ENCODE data around the gene AEBP1.
A peak's percentile ranks its signal among the peaks of the same experiment; 100 is the strongest.

Gene AEBP1

GRCh38 chr7:44068054-44068453, 36.1 kb upstream of the AEBP1 start:
- TF ChIP-seq POLR2AphosphoS5 (IDR thresholded peaks at IDR 0.05; ENCODE audit: low read depth, low read length) (no peak), SIN3A (IDR thresholded peaks at IDR 0.05; ENCODE audit: borderline replicate concordance, insufficient read depth, low read length) (no peak), TAF1 (IDR thresholded peaks at IDR 0.05; ENCODE audit: borderline replicate concordance, insufficient read depth, low read length) (no peak), FOXP2 (optimal IDR thresholded peaks at IDR 0.05; ENCODE audit: borderline replicate concordance, extremely low read depth, extremely low read length, insufficient read depth) (no peak)
- TF ChIP-seq, protein P1, sequence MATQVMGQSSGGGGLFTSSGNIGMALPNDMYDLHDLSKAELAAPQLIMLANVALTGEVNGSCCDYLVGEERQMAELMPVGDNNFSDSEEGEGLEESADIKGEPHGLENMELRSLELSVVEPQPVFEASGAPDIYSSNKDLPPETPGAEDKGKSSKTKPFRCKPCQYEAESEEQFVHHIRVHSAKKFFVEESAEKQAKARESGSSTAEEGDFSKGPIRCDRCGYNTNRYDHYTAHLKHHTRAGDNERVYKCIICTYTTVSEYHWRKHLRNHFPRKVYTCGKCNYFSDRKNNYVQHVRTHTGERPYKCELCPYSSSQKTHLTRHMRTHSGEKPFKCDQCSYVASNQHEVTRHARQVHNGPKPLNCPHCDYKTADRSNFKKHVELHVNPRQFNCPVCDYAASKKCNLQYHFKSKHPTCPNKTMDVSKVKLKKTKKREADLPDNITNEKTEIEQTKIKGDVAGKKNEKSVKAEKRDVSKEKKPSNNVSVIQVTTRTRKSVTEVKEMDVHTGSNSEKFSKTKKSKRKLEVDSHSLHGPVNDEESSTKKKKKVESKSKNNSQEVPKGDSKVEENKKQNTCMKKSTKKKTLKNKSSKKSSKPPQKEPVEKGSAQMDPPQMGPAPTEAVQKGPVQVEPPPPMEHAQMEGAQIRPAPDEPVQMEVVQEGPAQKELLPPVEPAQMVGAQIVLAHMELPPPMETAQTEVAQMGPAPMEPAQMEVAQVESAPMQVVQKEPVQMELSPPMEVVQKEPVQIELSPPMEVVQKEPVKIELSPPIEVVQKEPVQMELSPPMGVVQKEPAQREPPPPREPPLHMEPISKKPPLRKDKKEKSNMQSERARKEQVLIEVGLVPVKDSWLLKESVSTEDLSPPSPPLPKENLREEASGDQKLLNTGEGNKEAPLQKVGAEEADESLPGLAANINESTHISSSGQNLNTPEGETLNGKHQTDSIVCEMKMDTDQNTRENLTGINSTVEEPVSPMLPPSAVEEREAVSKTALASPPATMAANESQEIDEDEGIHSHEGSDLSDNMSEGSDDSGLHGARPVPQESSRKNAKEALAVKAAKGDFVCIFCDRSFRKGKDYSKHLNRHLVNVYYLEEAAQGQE (IDR thresholded peaks at IDR 0.05; ENCODE audit: insufficient read depth in 1 of 2, low read depth in 2 of 2, low read length in 2 of 2), result no peak

DNA sequence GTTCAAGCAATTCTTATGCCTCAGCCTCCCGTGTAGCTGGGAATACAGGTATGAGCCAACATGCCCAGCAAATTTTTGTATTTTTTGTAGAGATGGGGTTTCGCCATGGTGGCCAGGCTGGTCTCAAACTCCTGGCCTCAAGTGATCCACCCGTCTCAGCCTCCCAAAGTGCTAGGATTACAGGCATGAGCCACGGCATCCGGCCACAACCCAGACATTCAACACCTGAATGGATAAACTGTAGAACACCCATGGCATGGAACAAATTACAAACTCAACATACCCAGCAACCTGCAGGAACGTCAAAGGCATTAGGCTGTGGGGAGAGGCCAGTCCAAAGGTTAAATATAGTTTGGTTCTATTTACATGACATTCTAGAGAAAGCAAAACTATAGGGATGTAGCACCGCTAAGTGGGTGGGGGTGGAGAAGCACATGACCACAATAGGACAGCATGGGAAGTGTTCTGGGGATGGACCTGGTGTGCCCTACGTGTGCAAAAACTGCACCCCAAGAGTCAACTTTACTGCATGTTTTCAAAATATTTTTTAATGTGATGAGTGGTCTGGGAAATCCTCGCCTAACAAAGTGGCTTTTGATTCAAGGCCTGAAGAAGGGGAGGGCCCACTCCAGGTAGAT, 32.3 kb upstream of the AEBP1 start:
- TF ChIP-seq POLR2AphosphoS5 (IDR thresholded peaks at IDR 0.05; ENCODE audit: low read depth, low read length) (no peak), TAF1 (IDR thresholded peaks at IDR 0.05; ENCODE audit: borderline replicate concordance, insufficient read depth, low read length) (no peak)

- TF ChIP-seq SIN3A (IDR thresholded peaks at IDR 0.05; ENCODE audit: borderline replicate concordance, insufficient read depth, low read length), result no peak
- TF ChIP-seq FOXP2 (optimal IDR thresholded peaks at IDR 0.05; ENCODE audit: borderline replicate concordance, extremely low read depth, extremely low read length, insufficient read depth), result peak; percentile 41
These were observed 31.5 kb upstream of the AEBP1 start for GRCh38 chr7:44072364-44073231.

DNA sequence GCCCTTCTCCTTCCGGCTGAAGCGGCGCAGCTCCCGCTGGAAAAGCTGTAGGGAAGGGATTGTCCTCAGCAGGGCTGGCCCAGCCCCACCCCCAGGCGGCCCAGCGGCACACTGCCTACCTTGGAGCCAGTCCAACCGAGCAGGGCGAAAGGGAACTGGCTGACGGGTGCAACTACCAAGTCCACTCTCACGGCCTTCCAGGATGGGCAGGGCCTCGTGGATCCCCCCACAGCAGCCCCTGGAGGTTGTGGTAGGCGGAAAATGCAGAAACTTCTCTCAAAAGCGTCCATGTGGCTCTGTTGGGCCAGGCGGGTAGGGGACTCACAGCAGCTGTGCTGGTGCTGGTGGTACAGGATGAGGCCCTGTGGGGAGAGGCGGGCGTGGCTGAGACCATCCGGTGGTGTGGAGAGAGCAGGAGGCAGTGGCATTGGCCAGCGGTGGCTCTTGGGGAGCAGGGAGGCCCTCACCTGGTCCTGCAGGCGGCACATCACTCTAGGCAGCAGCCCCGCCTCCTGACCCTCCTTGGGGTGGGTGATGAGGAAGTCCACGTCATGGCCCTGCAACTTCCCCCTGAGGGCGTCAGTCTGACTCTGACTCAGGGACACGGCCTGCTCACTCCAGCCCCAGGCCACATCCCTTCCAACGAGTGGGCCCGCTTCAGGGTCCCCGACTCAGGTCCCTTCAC, 30.3 kb upstream of the AEBP1 start:
- TF ChIP-seq FOXP2 (optimal IDR thresholded peaks at IDR 0.05; ENCODE audit: borderline replicate concordance, extremely low read depth, extremely low read length, insufficient read depth), result no peak
- TF ChIP-seq TAF1 (IDR thresholded peaks at IDR 0.05; ENCODE audit: borderline replicate concordance, insufficient read depth, low read length), result no peak
- TF ChIP-seq, protein P1 (IDR thresholded peaks at IDR 0.05; ENCODE audit: insufficient read depth in 1 of 2, low read depth in 2 of 2, low read length in 2 of 2), result no peak
- no peak for TF ChIP-seq SIN3A (IDR thresholded peaks at IDR 0.05; ENCODE audit: borderline replicate concordance, insufficient read depth, low read length)
- no peak for TF ChIP-seq POLR2AphosphoS5 (IDR thresholded peaks at IDR 0.05; ENCODE audit: low read depth, low read length)

GRCh38 chr7:44074349-44074695, 29.8 kb upstream of the AEBP1 start:
- TF ChIP-seq, protein P1 (IDR thresholded peaks at IDR 0.05; ENCODE audit: insufficient read depth in 1 of 2, low read depth in 2 of 2, low read length in 2 of 2), result no peak
- TF ChIP-seq SIN3A (IDR thresholded peaks at IDR 0.05; ENCODE audit: borderline replicate concordance, insufficient read depth, low read length), result no peak
- no peak for TF ChIP-seq FOXP2 (optimal IDR thresholded peaks at IDR 0.05; ENCODE audit: borderline replicate concordance, extremely low read depth, extremely low read length, insufficient read depth)
- no peak for TF ChIP-seq TAF1 (IDR thresholded peaks at IDR 0.05; ENCODE audit: borderline replicate concordance, insufficient read depth, low read length)
